Stomach (tissue), 4 donors: Measurements from ENCODE around the gene FOXK2.

Source experiments
- EP300 ChIP-seq: sonication (generic); formaldehyde crosslinking; IDR thresholded peaks from one replicate; pipeline ENCODE4 v1.6.1; 2017; ENCODE audit warnings: antibody characterized with exemption
- TF ChIP-seq, protein P1 (sequence below), 7 experiments: fragments of 450-650 bp in 4 of 7; fragments of 200-600 bp in 3 of 7; sonication (generic) in 3 of 7; IDR thresholded peaks; one replicate each; pipeline ENCODE4 v1.5.1; 2016 to 2019; ENCODE audit warnings: antibody characterized with exemption in 7 of 7, control low read depth in 2 of 7, mild to moderate bottlenecking in 1 of 7

DNA sequence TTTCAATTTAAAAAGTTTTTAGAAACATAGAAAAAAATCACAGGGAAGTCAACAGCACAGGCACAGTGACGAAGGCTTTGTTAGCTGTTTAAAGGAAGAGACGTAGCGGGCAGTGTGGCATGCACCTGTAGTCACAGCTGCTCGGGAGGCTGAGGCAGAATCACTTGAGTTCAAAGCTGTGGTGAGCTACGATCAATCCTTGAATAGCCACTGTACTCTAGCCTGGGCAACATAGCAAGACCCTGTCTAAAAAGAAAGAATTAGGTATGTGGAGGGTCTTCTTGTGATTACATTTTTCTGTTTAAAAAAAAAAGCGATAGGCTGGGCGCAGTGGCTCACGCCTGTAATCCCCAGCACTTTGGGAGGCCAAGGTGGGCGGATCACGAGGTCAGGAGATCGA, 50.1 kb downstream of the FOXK2 start:
- TF ChIP-seq, protein P1, sequence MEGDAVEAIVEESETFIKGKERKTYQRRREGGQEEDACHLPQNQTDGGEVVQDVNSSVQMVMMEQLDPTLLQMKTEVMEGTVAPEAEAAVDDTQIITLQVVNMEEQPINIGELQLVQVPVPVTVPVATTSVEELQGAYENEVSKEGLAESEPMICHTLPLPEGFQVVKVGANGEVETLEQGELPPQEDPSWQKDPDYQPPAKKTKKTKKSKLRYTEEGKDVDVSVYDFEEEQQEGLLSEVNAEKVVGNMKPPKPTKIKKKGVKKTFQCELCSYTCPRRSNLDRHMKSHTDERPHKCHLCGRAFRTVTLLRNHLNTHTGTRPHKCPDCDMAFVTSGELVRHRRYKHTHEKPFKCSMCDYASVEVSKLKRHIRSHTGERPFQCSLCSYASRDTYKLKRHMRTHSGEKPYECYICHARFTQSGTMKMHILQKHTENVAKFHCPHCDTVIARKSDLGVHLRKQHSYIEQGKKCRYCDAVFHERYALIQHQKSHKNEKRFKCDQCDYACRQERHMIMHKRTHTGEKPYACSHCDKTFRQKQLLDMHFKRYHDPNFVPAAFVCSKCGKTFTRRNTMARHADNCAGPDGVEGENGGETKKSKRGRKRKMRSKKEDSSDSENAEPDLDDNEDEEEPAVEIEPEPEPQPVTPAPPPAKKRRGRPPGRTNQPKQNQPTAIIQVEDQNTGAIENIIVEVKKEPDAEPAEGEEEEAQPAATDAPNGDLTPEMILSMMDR (IDR thresholded peaks at IDR 0.05), result no peak
- no peak for TF ChIP-seq EP300
